Measurements from ENCODE around the gene BTN2A1. TPM values are rescaled to one million over a fixed set of nuclear protein-coding genes. Genes with fewer than 3 reads are reported as not detected.
A peak's percentile ranks its signal among the peaks of the same experiment; 100 is the strongest.

The BTN2A1 gene
- total and polyA plus RNA-seq, 7 donors, result 4.4 to 25.5 (median 18.2) TPM

DNA sequence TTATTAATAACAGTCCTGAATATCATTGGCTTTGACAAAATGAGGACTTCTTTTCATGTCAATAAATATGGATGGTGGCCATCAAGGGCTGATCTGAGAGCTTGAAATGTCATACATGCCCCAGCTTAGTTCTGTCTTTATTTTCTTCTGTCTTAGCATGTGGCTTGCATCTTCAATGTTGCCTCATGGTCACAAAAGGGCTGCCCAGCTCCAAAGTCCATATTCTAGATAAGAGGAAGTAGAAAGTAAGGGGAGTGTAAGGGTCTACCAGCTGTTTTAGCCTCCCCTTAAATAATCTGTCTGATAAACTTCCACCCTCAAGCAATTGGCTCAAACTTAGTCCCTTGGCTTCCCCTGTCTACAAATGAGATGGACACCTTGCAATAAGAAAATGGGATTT lies 14.2 kb downstream of the BTN2A1 start:
- Histone ChIP-seq H3K36me3 (peaks cover 0 to 30% (median 24%) of the 10 kb centered on the region in 4 donors), H3K27ac (no peak overlapping the region), H3K9me3 (no peaks in the 10 kb centered on the region), H3K4me1 (peaks cover 0 to 30% (median 16%) of the 10 kb centered on the region in 4 donors), H3K27me3 (no peaks in the 10 kb centered on the region), H3K4me3 (no peak overlapping the region)
- DNase-seq, result no peak
- TF ChIP-seq POLR2AphosphoS5 (IDR thresholded peaks at IDR 0.05), result no peak
- TF ChIP-seq EP300 (IDR thresholded peaks at IDR 0.05), result no peak
- TF ChIP-seq POLR2A (IDR thresholded peaks at IDR 0.05), result no peak
- TF ChIP-seq, protein P1, sequence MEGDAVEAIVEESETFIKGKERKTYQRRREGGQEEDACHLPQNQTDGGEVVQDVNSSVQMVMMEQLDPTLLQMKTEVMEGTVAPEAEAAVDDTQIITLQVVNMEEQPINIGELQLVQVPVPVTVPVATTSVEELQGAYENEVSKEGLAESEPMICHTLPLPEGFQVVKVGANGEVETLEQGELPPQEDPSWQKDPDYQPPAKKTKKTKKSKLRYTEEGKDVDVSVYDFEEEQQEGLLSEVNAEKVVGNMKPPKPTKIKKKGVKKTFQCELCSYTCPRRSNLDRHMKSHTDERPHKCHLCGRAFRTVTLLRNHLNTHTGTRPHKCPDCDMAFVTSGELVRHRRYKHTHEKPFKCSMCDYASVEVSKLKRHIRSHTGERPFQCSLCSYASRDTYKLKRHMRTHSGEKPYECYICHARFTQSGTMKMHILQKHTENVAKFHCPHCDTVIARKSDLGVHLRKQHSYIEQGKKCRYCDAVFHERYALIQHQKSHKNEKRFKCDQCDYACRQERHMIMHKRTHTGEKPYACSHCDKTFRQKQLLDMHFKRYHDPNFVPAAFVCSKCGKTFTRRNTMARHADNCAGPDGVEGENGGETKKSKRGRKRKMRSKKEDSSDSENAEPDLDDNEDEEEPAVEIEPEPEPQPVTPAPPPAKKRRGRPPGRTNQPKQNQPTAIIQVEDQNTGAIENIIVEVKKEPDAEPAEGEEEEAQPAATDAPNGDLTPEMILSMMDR (IDR thresholded peaks at IDR 0.05), result no peak
- intact Hi-C loops (cut with DNase I), result no loop called here

DNA sequence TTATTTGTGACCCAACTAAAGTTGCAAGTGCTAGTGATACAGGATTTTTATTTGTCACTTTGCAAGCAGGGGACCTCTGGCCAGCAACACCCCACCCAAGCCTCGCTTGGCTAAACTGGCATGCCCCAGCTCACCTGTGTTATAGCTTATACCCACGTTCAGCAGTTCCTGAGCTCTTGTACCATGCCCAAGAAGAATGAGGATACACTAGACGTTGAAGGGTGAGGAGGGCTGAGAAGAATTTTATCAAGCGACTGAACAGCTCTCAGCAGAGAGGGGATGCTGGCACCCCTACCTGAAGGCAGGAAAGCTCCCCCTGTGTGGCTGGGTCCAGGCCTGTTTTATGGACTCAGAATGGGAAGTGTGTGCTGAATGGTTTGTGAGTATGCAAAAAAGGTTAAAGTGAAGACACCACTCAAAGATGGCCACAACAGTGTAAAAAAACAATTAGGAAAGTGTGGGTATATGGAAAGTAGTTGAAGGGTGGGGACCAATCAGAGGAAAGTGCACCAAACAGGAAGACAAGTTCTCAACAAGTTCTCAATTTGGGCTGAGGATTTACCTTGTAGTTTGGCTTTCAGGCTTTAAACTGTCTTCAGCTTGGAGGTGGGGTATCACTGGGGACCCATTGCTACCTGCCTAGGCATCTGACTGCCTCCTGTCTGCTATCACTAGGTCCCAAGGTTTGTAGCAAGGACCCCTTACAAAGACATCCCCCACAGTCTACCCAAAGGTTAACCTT lies 15.0 kb downstream of the BTN2A1 start:
- no peaks in the 10 kb centered on the region for H3K9me3 ChIP-seq
- peak overlapping the region; percentile 88 to 92 (median 90) for H3K27ac ChIP-seq
- DNase-seq, result no peak
- peaks cover 0 to 22% (median 17%) of the 10 kb centered on the region in 4 donors for H3K36me3 ChIP-seq
- H3K4me3 ChIP-seq, result no peak overlapping the region
- TF ChIP-seq EP300 (IDR thresholded peaks at IDR 0.05), result no peak
- TF ChIP-seq, protein P1 (IDR thresholded peaks at IDR 0.05), result no peak
- TF ChIP-seq POLR2AphosphoS5 (IDR thresholded peaks at IDR 0.05), result no peak
- no peak for TF ChIP-seq POLR2A (IDR thresholded peaks at IDR 0.05)
- peaks cover 0 to 30% (median 16%) of the 10 kb centered on the region in 4 donors for H3K4me1 ChIP-seq
- no peaks in the 10 kb centered on the region for H3K27me3 ChIP-seq
- intact Hi-C loops (cut with DNase I), result no loop called here
- 95 to 97% methylated on average over 4 of the region's 4 CpGs for WGBS, 2 donors

DNA sequence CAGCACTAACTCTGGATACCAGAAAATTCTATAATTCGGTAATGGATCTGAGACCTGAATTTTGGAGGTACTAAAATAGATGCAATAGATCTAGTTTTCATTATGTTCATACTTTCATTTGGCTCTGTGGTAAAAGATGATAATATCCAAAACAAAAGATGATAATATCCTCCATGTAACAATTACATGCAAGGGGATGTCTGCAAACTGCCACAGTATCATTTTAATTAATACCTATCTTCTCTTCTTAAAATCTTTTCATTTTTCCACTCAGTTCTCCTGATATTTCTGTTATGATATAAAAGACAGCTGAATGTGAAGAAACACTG lies 15.6 kb downstream of the BTN2A1 start:
- DNase-seq, result no peak
- Histone ChIP-seq H3K27me3 (no peaks in the 10 kb centered on the region), H3K9me3 (no peaks in the 10 kb centered on the region), H3K36me3 (peaks cover 0 to 16% (median 10%) of the 10 kb centered on the region in 4 donors), H3K4me1 (peaks cover 0 to 30% (median 16%) of the 10 kb centered on the region in 4 donors), H3K27ac (peak overlapping the region; percentile 88 to 92 (median 90)), H3K4me3 (peak overlapping the region; percentile 34 to 53 (median 46))
- 80 to 85% methylated on average over 1 of the region's 1 CpG for WGBS, 2 donors
- TF ChIP-seq POLR2AphosphoS5 (IDR thresholded peaks at IDR 0.05) (no peak), POLR2A (IDR thresholded peaks at IDR 0.05) (no peak), EP300 (IDR thresholded peaks at IDR 0.05) (no peak)
- TF ChIP-seq, protein P1 (IDR thresholded peaks at IDR 0.05), result no peak
- intact Hi-C loops (cut with DNase I), result no loop called here

DNA sequence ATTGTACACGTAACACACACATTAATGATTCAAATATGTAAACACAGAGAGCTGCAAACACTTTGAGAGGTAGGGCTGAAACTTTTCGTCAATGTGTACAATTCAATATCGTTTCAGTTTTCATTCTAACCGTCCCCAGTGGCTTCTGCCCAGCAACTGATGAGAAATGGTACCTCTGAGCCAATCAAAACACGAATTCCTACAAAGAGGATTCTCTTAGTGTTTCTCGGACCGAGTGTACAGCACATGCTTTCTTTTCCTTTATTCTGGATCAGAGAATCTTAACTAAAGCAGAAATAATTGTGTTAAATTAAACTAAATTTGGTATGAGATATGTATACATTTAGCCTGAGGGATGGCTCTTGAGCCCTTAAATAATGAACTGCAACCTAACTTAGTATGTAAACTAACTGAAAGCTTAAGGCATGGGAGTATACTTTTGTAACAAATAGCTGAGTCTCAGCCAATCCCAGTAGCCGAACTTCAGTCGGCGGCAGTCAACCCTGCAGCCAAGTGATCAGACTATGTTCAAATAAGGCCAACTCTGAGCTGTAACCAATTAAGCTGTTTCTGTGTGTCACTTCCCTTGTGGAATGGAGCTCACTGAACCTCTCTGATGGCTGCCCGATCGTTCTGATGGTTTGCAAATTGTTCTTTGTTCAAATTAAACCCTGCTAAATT lies 16.1 kb downstream of the BTN2A1 start:
- Histone ChIP-seq H3K4me3 (peak overlapping the region; percentile 34 to 53 (median 46)), H3K4me1 (peaks cover 0 to 30% (median 16%) of the 10 kb centered on the region in 4 donors), H3K36me3 (peaks cover 0 to 11% (median 6%) of the 10 kb centered on the region in 4 donors), H3K27me3 (no peaks in the 10 kb centered on the region), H3K27ac (peak overlapping the region; percentile 88 to 92 (median 90)), H3K9me3 (no peaks in the 10 kb centered on the region)
- 1% methylated on average over 12 of the region's 12 CpGs for WGBS, 2 donors
- TF ChIP-seq, protein P1 (IDR thresholded peaks at IDR 0.05), result no peak
- TF ChIP-seq POLR2A (IDR thresholded peaks at IDR 0.05) (peak; percentile 67 to 79), POLR2AphosphoS5 (IDR thresholded peaks at IDR 0.05) (peak; percentile 80 to 91 (median 88))
- peak; percentile 92 for DNase-seq
- intact Hi-C loops (cut with DNase I), result loop anchor here (2.0 kb wide), 2 partner anchors 15 to 47 kb away; no protein-coding TSS in a partner anchor

All from sigmoid colon (tissue), 7 donors.